Measurements from ENCODE around the gene FOXK2.

DNA sequence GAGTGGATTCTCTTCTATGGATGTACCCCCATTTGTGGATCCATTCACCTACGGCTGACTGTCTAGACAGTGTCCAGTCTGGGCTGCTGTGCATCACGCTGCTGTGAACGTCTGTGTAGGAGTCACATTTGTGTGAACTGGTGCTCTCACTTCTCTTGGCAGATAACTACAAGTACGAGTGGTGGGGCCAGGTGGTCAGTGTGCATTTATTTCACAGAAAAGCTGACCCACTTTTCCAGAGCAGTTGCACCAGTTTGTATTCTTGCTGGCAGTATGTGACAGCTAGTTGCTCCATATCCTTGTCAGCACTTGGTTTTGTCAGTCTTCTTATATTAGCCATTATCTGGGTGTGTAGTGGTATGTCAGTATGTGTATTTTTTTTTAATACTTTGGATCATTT, 28.4 kb downstream of the FOXK2 start:
- TF ChIP-seq, protein P1, sequence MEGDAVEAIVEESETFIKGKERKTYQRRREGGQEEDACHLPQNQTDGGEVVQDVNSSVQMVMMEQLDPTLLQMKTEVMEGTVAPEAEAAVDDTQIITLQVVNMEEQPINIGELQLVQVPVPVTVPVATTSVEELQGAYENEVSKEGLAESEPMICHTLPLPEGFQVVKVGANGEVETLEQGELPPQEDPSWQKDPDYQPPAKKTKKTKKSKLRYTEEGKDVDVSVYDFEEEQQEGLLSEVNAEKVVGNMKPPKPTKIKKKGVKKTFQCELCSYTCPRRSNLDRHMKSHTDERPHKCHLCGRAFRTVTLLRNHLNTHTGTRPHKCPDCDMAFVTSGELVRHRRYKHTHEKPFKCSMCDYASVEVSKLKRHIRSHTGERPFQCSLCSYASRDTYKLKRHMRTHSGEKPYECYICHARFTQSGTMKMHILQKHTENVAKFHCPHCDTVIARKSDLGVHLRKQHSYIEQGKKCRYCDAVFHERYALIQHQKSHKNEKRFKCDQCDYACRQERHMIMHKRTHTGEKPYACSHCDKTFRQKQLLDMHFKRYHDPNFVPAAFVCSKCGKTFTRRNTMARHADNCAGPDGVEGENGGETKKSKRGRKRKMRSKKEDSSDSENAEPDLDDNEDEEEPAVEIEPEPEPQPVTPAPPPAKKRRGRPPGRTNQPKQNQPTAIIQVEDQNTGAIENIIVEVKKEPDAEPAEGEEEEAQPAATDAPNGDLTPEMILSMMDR (IDR thresholded peaks at IDR 0.05; ENCODE audit: extremely low read depth in 1 of 2, insufficient read depth in 1 of 2, low read depth in 1 of 2, low read length in 2 of 2): no peak
- TF ChIP-seq POLR2A (IDR thresholded peaks at IDR 0.05; ENCODE audit: low read depth, low read length) (no peak), POLR2AphosphoS5 (IDR thresholded peaks at IDR 0.05; ENCODE audit: insufficient read depth, low read depth, low read length) (no peak), MYC (IDR thresholded peaks at IDR 0.05; ENCODE audit: low read depth, low read length) (no peak), EZH2 (IDR thresholded peaks at IDR 0.05; ENCODE audit: borderline replicate concordance, low read depth, low read length, severe bottlenecking) (no peak)

All from endothelial cell of umbilical vein (primary cell).